ENCODE data around the gene JHY. TPM values are rescaled to one million over a fixed set of nuclear protein-coding genes. Genes with fewer than 3 reads are reported as not detected.

JHY gene
- total and polyA plus RNA-seq, 12 donors = 0.84 to 6.8 (median 1.4) TPM

DNA sequence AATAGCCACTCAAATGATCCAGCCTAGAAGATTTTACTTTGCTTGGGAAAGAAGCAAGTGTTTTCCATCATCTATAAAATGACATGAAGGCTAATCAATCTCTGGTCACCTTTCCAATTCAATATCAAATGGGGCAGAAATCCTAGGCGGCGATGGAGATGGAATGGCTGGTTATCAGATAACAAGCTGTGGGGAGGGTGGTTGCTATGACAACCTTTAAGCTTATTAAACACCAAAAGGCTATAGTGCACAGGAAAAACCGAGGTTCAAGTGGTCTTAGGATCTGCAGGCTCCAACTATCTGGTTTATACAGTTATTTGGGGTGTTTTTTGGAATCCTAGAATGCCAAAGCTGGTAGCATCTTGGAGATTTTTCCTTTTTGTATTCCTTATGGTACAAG, 113.0 kb downstream of the JHY start:
- Histone ChIP-seq H3K27ac (no peak overlapping the region), H3K4me3 (no peak overlapping the region), H3K4me1 (replicated peaks in 1 of 2) (no peaks in the 10 kb centered on the region), H3K9me3 (replicated peaks in 1 of 3) (no peaks in the 10 kb centered on the region), H3K36me3 (replicated peaks in 1 of 2) (no peaks in the 10 kb centered on the region), H3K27me3 (peaks cover 9% of the 10 kb centered on the region)
- DNase-seq = no peak
- 39 to 53% (median 50%) methylated on average over 3 of the region's 3 CpGs for WGBS, 4 donors
- intact Hi-C loops (cut with DNase I) = no loop called here
- TF ChIP-seq, protein P1, sequence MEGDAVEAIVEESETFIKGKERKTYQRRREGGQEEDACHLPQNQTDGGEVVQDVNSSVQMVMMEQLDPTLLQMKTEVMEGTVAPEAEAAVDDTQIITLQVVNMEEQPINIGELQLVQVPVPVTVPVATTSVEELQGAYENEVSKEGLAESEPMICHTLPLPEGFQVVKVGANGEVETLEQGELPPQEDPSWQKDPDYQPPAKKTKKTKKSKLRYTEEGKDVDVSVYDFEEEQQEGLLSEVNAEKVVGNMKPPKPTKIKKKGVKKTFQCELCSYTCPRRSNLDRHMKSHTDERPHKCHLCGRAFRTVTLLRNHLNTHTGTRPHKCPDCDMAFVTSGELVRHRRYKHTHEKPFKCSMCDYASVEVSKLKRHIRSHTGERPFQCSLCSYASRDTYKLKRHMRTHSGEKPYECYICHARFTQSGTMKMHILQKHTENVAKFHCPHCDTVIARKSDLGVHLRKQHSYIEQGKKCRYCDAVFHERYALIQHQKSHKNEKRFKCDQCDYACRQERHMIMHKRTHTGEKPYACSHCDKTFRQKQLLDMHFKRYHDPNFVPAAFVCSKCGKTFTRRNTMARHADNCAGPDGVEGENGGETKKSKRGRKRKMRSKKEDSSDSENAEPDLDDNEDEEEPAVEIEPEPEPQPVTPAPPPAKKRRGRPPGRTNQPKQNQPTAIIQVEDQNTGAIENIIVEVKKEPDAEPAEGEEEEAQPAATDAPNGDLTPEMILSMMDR (IDR thresholded peaks at IDR 0.05) = no peak
- TF ChIP-seq POLR2A (IDR thresholded peaks at IDR 0.05) = no peak

DNA sequence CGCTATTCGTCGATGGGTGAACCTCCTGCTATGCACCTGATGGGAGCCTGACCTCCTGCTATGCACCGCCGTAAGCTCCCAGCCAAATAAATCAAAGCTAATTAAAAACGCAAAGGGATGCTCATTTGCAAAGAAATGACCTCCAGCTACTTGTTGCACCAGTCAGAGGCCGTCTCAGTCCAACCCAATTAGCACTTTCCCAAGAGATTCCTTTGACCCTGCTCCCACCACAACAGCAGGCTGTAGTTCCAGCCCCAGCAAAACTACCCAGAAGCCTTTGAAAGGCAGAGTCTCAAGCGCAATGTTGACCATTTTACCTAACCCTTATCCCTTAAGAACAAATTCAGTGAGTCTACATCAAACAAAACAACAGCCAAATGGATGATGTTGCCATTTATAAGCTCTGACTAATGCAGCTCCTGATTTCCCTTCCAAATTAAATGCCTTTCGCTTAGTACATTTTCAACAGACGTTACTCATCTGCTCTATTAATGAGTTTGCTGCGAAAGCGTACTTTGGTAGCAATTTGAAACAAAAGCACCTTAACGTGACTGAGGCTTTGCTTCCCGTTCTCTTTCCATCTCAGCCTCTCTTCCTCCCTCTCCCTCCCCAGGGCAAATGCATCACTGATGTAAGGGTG, 116.3 kb downstream of the JHY start:
- Histone ChIP-seq H3K4me3 (no peak overlapping the region), H3K9me3 (replicated peaks in 1 of 3) (no peaks in the 10 kb centered on the region), H3K36me3 (replicated peaks in 1 of 2) (no peaks in the 10 kb centered on the region), H3K27me3 (no peaks in the 10 kb centered on the region), H3K4me1 (replicated peaks in 1 of 2) (no peaks in the 10 kb centered on the region), H3K27ac (no peak overlapping the region)
- DNase-seq = no peak
- 44 to 56% (median 46%) methylated on average over 14 of the region's 14 CpGs for WGBS, 4 donors
- intact Hi-C loops (cut with DNase I) = no loop called here
- TF ChIP-seq, protein P1 (IDR thresholded peaks at IDR 0.05) = no peak
- no peak for TF ChIP-seq POLR2A (IDR thresholded peaks at IDR 0.05)

DNA sequence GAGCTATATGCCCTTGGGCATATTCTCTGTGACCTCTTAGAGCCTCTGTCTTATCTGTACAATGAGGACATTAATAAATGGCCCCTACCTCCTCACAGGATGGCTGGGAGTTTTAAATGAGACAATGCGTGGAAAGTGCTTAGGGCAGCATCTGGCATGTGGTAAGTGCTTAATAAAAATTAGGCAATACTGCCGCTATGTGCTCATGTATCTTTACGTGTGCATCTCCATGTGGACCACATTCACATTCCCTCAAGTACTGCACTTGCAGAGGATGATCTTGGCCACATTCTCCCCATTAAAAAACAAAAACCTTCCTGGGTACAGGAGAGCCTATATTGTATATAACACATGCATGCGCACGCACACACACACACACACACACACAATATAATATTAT, 118.2 kb downstream of the JHY start:
- Histone ChIP-seq H3K27ac (no peak overlapping the region), H3K27me3 (no peaks in the 10 kb centered on the region), H3K4me3 (no peak overlapping the region), H3K9me3 (replicated peaks in 1 of 3) (no peaks in the 10 kb centered on the region), H3K36me3 (replicated peaks in 1 of 2) (no peaks in the 10 kb centered on the region), H3K4me1 (replicated peaks in 1 of 2) (no peaks in the 10 kb centered on the region)
- intact Hi-C loops (cut with DNase I) = no loop called here
- whole genome bisulfite sequencing, 4 donors = 80 to 94% (median 81%) methylated on average over 5 of the region's 5 CpGs
- no peak for TF ChIP-seq POLR2A (IDR thresholded peaks at IDR 0.05)
- TF ChIP-seq, protein P1 (IDR thresholded peaks at IDR 0.05) = no peak
- DNase-seq = no peak

DNA sequence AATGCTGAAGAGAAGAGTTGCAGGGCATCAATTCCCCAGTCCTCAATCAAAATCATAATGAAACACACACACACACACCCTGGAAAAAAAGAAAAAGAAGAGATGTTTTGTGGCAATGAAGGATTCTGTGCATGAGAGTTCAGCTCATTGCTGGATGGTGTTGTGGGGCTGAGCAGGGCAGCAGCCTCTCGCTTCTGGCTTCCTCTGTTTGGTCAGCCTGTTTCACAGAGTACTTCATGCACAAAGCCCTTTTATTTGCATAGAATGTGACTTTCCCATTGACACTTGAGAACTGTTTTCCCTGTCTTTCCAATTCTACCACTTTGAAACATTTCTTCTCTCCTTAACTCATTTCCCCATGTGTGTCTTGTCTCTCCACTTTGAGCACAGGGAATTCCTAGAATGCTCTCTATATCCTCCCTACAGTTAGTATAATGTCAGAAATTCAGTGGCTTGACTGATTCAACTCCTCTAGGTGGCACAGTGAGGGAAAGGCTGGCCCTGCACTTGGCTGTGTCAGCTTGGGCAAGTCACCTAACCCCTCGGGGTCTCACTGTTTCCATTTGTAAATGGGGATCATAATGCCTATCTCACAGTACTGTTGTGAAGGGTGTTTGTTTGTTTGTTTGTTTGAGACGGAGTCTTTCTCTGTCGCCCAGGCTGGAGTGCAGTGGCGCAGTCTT, 124.4 kb downstream of the JHY start:
- 78 to 88% (median 85%) methylated on average over 5 of the region's 5 CpGs for WGBS, 4 donors
- Histone ChIP-seq H3K9me3 (replicated peaks in 1 of 3) (no peaks in the 10 kb centered on the region), H3K27me3 (peaks cover 6% of the 10 kb centered on the region)

More for the DNA sequence above, 124.4 kb downstream of the JHY start:
- intact Hi-C loops (cut with DNase I) = no loop called here
- H3K4me3 ChIP-seq = no peak overlapping the region
- TF ChIP-seq, protein P1 (IDR thresholded peaks at IDR 0.05) = no peak
- no peaks in the 10 kb centered on the region for H3K36me3 ChIP-seq (replicated peaks in 1 of 2)
- H3K27ac ChIP-seq = no peak overlapping the region
- DNase-seq = no peak
- H3K4me1 ChIP-seq (replicated peaks in 1 of 2) = no peaks in the 10 kb centered on the region

Small RNAs within 50 kb of the gene (small RNA-seq; reads per million reads assigned to genes)
- gene RNU4-23P = 0 to 0.12 reads per million in 2 donors

Other genes with a start within 250 kb of the JHY start
- 10 to 100 TPM in 4 of 9 donors, 1 to 10 TPM in 5; 3.4 to 21.5 (median 5.9) TPM for gene UBASH3B, start 227.0 kb upstream of the JHY start, total RNA-seq
- 1 to 10 TPM in 2 of 3 donors, under 1 TPM in 1; 0.57 to 4.0 (median 1.4) TPM for gene UBASH3B, start 227.0 kb upstream of the JHY start, polyA plus RNA-seq
- gene CRTAM, start 44.3 kb upstream of the JHY start, total RNA-seq = under 1 TPM in 7 of 9 donors, not detected in 2; 0.06 to 0.88 (median 0.25) TPM
- gene CRTAM, start 44.3 kb upstream of the JHY start, polyA plus RNA-seq = 1 to 10 TPM in 1 of 3 donors, under 1 TPM in 2; 0.09 to 2.2 (median 0.13) TPM
- not detected for gene BSX, start 99.1 kb downstream of the JHY start, total RNA-seq
- not detected for gene BSX, start 99.1 kb downstream of the JHY start, polyA plus RNA-seq
- gene HSPA8, start 179.4 kb downstream of the JHY start, total RNA-seq = 1,000 to 10,000 TPM in 2 of 9 donors, 100 to 1,000 TPM in 7; 464 to 2,633 (median 827) TPM
- 1,000 to 10,000 TPM in 1 of 3 donors, 100 to 1,000 TPM in 1, 10 to 100 TPM in 1; 81.6 to 4,262 (median 125) TPM for gene HSPA8, start 179.4 kb downstream of the JHY start, polyA plus RNA-seq

Data from adrenal gland (tissue), 12 donors.